ENCODE results near the gene TLK1.

Gene TLK1

DNA sequence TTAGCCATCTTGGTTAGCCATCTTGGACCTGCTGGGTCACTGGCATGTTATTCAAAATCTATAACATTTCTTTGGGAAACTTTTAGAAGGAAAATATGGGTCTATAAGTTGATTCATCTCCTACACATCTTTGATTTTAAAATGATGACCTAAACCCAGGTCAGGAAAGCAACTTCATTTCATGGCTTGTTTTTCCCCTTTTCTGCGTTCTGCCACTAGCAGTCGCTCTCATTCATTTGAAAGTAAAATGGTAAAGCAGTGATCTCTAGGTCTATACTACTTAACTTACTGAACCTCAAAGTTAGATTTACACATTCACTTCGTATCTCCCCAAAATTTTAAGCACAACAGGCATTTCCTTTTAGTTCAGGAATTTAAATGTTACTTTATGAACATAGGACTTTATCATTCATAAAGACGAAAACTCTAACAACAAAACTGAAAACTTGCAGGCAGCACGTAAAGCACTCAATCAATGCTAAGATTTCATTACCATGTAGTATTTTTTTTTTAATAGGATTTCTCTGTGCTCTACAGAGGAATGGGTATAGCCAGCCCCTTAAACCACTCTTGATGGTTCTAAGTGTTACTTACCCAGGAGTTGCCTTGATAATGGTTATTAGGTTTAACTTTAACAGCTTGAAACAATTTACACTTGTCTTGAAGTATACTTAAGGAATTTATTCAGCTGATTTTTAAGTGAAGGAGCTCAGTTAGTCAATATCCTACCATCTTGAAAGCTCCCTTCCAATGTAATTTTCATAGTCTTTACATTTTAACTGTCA is 169.1 kb downstream of the TLK1 start:
- no peak for DNase-seq

DNA sequence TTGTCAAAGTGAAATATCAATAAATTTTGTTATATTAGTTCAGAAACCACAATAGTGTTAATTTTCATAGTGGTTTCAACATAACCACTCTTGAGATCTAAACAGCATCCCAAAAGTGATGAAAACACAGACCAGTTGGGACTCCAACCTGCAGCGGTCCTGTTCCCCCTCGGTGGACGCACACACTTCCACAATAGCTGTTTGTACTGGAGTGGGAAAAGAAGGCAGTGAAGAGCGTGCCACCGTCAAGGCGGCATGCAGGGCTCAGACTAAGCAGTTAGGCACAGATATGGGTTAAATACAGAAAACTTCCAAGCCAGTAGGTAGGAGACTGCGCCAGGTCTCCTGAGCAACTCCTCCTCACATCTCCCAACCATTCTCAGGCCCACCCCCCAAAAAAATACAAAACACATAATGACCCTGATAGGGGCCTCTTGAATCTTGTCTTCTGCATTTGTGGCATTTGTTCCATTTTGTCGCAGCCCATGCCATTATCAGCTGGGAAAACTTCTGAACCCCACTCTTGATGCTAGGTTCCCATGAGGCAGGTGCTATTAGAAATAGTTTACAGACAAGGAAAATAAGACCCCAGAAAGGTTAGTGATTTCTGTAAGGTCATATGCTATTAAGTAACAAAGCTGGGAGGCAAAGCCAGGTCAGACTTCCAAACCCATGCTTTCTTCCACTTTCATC is 174.0 kb downstream of the TLK1 start:
- DNase-seq: no peak

DNA sequence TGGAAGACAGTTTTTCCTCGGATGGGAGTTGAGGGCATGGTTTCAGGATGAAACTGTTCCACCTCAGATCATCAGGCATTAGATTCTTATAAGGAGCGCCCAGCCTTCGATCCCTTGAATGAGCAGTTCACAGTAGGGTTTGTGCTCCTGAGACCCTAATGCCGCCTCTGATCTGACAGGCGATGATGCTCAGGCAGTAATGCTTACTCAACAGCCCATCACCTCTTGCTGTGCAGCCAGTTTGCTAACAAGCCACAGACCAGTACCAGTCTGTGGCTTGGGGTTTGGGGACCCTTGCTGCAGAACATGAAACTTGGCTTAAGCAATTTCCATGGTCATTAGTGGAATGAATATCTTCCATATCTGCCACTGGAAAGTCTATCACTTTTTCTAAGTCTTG is 175.3 kb downstream of the TLK1 start:
- no peak for DNase-seq

DNA sequence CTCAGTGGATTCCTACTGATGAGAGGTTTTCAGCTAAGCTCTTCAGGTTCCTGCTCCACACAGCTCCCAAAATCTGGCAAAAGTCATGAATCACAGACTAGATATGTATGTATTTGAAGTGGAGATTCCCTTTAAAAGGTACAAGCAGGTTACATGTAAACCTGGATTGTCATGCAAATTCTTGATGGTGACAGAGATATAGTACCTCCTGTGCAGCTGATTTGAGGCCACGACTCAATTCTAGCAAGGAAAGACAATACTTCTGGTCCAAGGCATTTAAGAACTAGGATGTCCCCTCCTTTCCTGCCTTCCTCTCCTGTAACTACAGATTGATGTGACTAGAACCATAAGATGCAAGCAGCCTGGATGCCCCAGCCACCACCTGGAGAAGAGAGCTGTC is 176.6 kb downstream of the TLK1 start:
- no peak for DNase-seq

DNA sequence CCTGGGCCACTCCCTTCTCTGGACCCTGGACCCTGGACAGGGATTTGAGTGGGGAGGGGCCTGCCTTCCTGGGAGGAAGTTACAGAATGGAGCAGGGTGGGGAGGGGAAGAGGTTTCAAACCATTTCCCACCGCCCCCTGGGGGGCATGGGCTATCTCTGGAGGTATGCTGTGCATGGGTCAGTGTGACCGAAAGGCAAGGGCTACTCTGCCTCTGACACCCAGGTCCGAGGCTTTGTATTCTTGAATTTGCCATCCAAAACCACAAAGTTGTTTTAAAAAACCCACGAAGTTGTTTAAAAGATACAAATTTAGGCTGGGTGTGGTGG is 184.8 kb downstream of the TLK1 start:
- DNase-seq: no peak

DNA sequence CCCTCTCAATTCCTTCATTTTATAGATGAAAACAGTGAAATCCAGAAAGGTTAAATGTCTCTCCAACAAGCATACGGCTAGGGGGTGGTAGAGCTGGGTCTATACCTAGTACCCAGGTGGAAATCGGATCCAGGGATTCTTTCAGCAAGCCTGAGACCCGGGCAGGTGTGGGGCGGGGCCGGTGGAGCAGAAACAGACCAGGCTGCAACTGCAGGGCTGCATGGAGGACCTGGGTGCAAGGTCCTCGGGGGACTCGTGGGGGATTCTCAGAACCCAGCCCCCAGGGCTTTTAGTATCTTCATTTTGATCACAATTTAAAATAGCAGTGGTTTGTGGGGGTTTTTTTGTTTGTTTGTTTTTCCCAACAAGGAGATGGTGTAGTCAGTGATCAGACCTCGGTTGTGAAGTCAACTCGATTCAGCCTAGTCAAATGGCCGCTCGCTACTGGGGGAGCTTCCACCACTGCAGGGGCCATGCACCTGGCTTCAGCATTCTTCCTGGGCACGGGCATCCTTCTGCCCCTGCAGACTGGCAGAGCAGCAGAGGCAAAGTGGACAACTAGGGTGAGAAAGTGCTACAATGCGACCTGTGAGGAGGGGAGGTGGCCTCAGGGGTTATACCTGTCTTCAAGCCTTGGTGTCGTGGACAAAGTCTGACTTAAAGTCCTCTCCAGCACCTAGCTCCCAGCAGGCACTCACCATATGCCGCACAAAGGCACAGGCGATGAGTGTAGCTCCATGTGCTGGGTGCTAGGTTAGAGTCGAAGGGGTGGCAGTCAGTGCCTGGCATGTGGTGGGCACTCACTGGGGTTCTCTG is 185.4 kb downstream of the TLK1 start:
- no peak for DNase-seq

DNA sequence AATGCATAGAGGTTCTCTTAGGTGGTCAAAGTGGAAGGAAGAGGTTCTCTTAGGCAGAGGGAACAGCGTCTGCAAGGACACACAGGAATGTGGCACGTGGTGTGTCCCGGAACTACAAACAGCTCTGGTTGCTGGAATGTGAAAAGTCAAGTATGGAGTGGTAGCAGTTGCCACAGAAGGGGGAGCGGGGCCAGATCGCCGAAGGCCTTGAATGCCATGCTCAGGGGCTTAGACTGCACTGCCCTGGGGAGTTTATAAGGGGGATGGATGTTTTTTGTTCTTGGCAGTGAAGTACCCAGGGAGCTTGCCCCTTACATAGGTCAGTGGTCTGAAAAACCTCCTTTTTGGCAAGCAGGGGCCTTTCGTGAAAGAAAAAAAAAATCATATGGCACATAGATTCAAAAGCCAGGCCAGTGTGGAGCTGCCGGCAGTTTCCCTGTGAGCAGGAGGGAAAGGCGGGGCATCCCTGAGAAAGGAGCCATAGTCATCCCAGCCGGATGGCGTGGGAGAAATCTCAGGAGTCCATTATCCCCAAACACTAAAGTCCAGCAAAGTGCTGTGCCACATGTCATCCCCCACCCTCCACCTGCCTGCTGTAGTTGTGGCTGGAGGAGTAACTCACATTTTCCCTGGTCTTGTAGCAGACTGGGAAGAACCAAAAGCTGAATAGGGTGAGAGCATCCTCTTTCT is 186.2 kb downstream of the TLK1 start:
- DNase-seq: no peak

DNA sequence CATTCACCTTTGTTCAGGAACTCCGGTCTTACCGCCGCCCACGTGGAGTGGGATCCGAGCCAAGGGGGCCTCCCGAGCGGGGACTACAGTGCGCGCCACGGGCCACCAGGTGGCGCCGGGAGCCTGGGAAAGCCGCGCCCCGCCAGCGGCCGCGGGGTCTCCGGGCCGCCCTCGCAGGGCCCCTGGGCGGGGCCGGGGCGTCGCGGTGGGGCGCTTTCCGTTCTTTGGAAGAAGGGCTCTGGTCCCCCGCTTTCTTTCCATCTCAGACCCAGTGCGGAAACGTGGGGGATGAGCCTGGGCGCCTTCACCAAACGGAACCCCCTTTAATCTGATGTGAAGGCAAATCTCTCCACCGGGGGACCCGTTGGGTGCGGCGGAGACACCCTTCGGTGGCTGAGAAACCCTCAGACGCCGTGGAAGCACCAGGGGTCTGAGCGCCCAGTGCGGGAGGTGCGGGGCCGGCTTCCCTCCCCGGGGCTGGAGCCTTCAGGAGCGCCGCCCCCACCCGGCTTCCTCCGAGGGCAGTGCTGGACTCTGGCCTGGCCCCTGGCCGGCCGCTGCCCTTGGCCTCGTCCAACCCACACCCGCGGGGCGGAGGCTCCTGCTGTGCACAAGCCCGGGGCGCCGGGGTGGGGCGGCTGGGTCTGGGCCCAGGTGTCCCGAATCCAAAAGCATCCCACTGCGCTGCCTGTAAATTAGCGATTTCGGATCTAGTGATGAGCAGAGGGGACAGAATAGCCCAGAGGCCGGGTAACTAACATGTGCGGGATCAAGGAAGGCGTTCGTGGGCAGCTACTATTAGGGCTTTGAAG is 187.0 kb downstream of the TLK1 start:
- peak; percentile 41 for DNase-seq

DNA sequence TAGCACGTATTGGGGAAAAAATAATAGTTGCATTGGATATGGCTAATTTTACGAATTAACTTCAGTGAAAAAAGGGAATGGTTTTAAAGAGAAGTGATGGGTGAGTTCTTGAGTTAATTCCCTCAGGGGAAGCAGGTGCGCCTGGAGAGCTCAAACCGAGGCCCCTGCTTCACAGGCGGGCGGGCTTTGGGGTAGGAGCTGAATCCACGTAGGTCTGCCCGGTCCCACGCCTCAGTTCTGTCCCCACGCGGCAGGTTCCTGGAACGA is 187.5 kb downstream of the TLK1 start:
- DNase-seq: no peak

DNA sequence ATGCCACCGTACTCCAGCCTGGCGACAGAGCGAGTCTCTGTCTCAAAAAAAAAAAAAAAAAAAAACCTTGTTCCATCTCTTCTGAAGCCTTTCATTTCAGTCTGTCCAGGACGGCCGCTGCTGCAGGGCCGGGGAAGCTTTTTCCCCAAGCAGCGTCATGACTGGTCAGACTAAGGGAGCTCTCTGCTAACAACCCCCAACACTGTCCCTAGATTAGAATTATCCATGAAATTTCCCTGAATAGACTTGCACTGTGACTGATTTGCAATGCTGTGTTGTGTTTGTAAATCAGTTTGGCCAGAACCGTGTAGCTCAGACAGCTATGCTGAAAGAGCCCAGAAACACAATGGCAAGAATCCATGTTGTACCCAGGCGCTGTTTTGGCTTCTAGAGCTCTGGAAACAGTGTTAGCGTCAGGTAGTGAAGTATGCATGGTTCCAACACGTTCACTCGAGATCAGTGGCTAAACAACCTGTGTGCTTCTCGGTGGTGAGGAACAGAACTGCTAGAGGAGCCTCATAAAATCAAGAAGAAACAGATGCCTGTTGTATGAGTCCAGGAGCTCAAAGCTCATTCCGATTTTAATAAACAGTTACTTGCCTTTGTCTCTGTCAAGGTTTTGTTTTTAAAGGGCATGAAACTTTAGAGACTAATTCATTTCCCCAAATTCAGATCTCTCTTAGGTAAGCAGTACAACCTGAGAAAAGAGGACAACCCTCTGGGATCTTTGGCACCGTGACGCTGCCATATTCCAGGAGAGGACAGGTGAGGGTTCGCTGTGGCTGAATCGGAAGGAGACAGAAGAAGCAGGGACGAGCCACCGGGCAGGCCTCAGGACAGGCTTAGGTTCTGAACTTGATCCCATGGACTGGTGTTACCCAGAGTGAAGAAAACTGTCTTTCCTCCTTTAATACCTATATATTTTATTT is 188.1 kb downstream of the TLK1 start:
- DNase-seq: no peak

DNA sequence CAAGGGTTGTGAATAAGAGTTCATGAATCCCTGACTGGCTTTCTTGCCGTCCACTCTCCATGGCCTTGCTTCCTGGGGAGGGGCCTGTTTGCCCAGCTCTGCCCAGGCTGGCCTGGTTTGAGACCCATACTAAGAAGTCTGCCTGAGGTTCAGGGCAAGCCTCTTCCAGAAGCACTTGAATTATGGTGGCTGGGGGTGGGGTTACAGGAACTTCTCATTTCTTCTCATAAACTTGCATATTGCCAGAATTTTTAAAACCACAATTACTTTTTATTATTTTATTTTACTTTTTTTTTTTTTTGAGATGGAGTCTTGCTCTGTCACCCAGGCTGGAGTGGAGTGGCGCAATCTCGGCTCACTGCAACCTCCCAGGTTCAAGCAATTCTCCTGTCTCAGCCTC is 189.6 kb downstream of the TLK1 start:
- no peak for DNase-seq

DNA sequence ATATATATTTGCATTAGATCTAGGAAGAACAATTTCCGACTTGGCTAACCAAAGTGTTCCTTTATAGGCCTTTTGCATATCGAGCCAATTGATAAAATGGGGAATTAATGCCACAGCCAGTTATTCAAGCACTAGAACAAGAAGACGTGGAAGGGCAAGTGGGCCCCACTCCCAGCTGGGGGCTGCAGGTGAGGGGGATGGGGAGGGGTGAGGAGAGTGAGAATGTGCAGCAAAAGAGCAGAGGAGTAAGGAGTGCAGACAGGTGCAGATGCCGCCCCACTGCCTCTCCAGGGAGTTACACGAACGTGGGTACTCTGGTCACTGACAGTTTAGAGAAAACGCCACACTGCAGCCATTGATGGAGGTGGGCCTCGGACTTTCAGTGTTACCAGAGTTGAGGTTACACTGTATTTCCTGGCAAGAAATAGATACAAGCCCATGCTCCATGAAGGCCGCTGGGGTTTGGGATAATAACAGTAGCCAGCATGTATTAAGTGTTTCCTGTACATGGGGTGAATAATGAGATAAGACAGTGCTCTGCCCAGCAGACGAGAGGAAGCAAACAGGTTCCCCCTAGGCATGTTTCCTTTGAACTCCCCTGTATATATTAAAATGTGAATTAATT is 190.7 kb downstream of the TLK1 start:
- no peak for DNase-seq

DNA sequence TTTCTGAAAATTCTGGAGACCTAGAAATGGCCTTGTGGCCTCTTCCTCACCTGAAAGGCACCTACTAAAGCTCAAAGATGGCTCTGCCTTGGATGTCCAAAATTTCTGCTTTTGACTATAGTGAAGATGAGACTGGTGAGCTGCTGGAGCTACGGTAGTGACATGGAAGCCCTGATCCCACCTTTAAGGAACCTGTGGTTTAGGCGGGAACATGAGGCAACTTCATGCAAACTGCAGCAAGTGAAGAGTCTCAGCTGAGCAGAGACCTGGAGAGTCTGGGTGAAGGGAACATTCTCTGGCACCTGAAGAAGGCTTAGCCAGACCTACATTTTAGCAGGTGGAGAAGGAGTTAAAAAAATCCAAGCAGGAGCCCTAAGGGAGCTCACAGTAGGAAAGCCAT is 191.7 kb downstream of the TLK1 start:
- no peak for DNase-seq

DNA sequence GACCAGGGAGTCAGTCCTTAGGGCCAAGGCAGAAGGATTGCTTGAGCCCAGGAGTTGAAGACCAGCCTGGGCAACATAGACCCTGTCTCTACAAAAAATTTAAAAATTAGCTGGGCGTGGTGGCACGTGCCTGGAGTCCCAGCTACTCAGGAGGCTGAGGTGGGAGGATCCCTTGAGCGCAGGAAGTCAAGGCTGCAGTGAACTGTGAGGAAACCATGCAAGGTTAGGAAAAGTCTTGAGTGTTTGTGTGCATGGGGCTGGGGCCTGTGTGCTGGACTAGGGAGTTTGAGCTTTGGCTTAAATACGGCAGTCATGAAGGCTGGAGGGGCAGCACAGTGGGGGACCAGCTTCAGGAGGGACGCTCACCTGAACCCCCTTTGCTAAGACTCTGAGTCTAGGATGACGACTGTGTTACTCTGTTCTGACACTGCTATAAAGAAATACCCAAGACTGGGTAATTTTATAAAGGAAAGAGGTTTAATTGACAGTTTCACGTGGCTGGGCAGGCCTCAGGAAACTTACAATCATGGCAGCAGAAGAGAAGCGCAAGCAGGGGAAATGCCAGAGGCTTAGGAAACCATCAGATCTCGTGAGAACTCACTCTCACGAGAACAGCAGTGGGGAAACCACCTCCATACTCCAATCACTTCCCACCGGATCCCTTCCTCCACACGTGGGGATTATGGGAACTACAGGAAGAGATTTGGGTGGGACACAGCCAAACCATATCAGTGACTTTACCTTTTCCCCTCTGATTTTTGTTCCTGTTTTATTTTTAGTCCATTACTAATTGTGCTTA is 192.3 kb downstream of the TLK1 start:
- no peak for DNase-seq

DNA sequence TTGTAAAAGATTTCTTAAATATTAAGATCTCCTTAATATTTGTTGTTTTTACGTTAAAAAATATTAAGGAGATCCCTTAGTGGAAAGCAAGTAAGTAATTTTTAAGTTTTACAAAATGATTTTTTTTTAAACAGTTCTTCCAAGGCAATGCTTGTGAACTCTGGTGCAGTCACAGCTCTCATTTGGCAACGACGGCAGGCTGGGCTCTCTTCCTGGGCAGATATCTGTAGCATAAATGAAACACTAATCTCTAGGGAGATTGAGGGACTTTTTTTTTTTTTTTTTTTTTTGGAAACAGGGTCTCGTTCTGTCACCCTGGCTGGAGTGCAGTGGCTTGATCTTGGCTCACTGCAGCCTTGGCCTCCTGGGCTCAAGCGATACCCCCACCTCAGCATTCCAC is 193.1 kb downstream of the TLK1 start:
- no peak for DNase-seq

DNA sequence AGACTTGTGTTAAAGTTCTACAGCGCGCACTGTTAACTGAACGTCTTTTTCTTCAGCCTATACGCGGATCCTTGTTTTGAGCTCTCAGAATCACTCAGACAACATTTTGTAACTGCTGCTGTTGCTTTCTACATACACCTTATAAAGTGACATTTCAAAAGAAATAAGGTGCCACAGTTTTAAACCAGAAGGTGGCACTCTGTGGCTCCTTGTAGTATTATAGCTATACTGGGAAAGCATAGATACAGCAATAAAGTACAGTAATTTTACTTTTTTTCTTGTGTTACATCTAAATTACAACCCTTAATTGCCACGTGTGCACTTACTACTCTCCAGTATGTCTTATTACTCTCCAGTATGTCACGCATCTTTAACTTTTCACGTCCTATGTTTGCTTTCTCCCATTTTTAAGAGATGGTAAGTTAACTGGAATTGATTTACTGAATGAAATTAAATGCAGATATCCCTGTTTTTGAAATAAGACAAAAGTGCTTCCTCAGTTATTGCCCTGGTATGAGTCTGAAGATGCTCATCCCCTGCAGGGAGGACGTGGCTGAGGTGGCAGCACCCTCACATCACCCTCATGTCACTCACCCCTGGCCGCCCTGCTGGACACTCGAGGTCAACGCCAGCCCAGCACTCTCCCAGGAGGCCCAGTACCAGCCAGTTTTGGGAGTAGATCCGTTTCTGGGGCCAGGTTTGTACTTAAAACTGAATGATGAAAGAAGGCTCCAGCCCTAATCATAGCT is 193.9 kb downstream of the TLK1 start:
- no peak for DNase-seq

DNA sequence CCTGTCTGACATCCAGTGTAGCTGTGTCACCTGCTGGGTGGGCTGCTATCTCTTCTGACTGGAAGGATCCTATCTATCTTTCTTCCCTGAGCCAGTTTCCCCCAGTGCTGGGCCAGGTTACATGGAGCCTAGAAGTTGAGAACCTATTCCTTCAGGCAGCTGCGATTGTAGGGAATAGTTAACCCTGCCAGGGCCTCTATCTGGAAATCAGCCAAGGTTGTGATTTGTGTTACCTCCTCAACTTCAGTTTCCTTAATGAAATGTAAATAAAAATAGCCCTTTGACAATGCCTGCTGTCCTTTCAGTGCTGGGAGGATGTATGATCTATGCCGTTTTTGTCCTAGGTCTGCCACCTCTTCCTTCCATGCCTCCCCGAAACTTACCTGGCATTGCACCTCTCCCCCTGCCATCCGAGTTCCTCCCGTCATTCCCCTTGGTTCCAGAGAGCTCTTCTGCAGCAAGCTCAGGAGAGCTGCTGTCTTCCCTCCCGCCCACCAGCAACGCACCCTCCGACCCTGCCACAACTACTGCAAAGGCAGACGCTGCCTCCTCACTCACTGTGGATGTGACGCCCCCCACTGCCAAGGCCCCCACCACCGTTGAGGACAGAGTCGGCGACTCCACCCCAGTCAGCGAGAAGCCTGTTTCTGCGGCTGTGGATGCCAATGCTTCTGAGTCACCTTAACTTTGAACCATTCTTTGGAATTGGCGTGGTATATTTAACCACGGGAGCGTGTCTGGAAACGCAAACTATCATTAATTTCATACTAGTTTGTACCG is 195.1 kb downstream of the TLK1 start:
- no peak for DNase-seq

DNA sequence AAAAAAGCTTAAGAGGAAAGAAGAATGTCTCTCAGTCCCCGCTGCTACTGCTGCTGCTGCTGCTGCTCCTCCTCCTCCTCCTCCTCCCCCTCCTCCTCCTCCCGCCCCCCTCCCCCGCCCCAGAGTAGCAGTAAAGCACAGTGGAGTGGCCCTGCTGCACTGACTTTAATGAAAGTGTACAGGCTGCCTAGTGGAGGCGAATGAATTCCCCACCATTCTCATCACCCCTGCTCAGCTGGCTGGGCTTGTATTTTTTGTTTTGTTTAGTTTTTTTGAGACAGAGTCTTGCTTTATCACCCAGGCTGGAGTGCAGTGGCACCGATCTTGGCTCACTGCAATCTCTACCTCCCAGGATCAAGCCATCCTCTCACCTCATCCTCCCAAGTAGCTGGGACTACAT is 197.3 kb downstream of the TLK1 start:
- DNase-seq: no peak

DNA sequence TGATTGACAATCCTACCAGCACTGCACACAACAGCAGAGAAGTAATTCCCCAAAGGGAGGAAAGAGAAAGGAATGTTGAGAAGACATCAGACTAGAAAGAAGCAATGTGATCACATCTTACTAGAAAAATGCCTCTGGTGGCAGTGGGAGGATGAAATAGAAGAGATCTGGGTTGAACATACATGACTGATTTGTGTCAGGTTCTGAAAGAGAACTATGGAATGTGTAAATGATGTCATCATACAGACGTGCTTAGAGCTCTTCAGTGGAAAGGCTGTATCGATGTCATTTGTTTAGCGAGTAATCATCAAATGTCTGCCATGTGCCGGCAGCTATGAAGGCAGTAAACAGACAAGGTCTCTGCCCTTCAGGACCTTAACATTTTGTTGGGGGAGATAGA is 206.8 kb downstream of the TLK1 start:
- no peak for DNase-seq

All from SHP77 treated with DMSO at 0.1 percent for 48 hours (cell line).